GM12878 (cell line): ENCODE measurements around the gene WFIKKN1. TPM values are rescaled to one million over a fixed set of nuclear protein-coding genes. Genes with fewer than 3 reads are reported as not detected.

Experiments
- ATAC-seq: fragments of 200-7000 bp; cut with Tn5 transposase; 3 replicates; pipeline ENCODE4 v1.9.1; 2020; ENCODE audit warnings: mild to moderate bottlenecking, moderate library complexity
- BruUV-seq: library from RNA; stranded (reverse); fragments of 400-500 nt; replicated peaks from 2 replicates; lab custom pipeline; 2021; lab: Mats Ljungman, UMichigan
- CTCF ChIA-PET: fragments of 300-600 bp; sonication (Branson Sonifier 250); formaldehyde crosslinking; extraction: SDS; loops from one replicate; lab custom pipeline; 2021; ENCODE audit warnings: inconsistent platforms; lab: Yijun Ruan, JAX
- POLR2A ChIA-PET: fragments of 350-600 bp; formaldehyde crosslinking; extraction: SDS; loops from one replicate; lab custom pipeline; 2021; ENCODE audit warnings: inconsistent platforms; lab: Charles Lee
- RAD21 ChIA-PET: fragments of 300-600 bp; sonication (Branson Sonifier 250); formaldehyde crosslinking; loops from one replicate; lab custom pipeline; 2023; ENCODE audit warnings: antibody characterized with exemption; ENCODE audit not compliant: unreplicated experiment; lab: Charles Lee
- SMC1A ChIA-PET: fragments of 300-600 bp; sonication (Branson Sonifier 250); formaldehyde crosslinking; loops from one replicate; lab custom pipeline; 2023; ENCODE audit not compliant: unreplicated experiment, uncharacterized antibody; lab: Charles Lee
- DNase-seq: peaks from one replicate; pipeline ENCODE4 v3.0.0-alpha.2; 2011; ENCODE audit warnings: low read depth, low spot score
- FAIRE-seq: peaks from 3 replicates; lab custom pipeline; 2011; peaks lifted over from hg19 to GRCh38; lab: Jason Lieb, UNC
- H2AFZ ChIP-seq: 2 replicates; pipeline ENCODE4 v1.6.0; 2011; ENCODE audit warnings: low read depth, low read length, control low read depth; ENCODE audit not compliant: control insufficient read depth
- H3K27ac ChIP-seq: 2 replicates; pipeline ENCODE4 v1.5.1; 2011; ENCODE audit warnings: control low read depth; ENCODE audit not compliant: control insufficient read depth, insufficient read depth
- H3K27me3 ChIP-seq, 2 experiments: replicated peaks in 1 of 2; 2 replicates each; pipeline versions ENCODE4 v1.6.0 to v1.6.1; 2011; ENCODE audit warnings: low read length in 1 of 2; ENCODE audit not compliant: control insufficient read depth in 2 of 2, insufficient read depth in 2 of 2
- H3K36me3 ChIP-seq, 2 experiments: 2 replicates each; pipeline ENCODE4 v1.5.1; 2011; ENCODE audit warnings: low read length in 1 of 2; ENCODE audit not compliant: control insufficient read depth in 2 of 2, insufficient read depth in 2 of 2
- H3K4me1 ChIP-seq: 2 replicates; pipeline ENCODE4 v1.6.1; 2011; ENCODE audit warnings: mild to moderate bottlenecking, low read length, moderate library complexity, mixed read lengths; ENCODE audit not compliant: control insufficient read depth, insufficient read depth
- H3K4me2 ChIP-seq: 2 replicates; pipeline ENCODE4 v1.6.0; 2011; ENCODE audit warnings: control low read depth; ENCODE audit not compliant: control insufficient read depth, insufficient read depth
- H3K4me3 ChIP-seq: fragments of 200-600 bp; sonication (generic); 2 replicates; pipeline ENCODE4 v1.5.1; 2016
- H3K79me2 ChIP-seq: 2 replicates; pipeline ENCODE4 v1.6.0; 2011; ENCODE audit warnings: low read length; ENCODE audit not compliant: control insufficient read depth, insufficient read depth
- H3K9ac ChIP-seq: 2 replicates; pipeline ENCODE4 v1.8.0; 2011; ENCODE audit warnings: low read length, control low read depth, mixed read lengths; ENCODE audit not compliant: control insufficient read depth, insufficient read depth
- H3K9me3 ChIP-seq: replicated peaks from 3 replicates; pipeline ENCODE4 v1.5.1; 2011; ENCODE audit warnings: mild to moderate bottlenecking, low read length; ENCODE audit not compliant: control insufficient read depth, insufficient read depth
- H4K20me1 ChIP-seq: 2 replicates; pipeline ENCODE4 v1.6.0; 2011; ENCODE audit not compliant: control insufficient read depth, insufficient read depth
- CREB1 ChIP-seq: IDR thresholded peaks from 2 replicates; pipeline ENCODE4 v1.6.1; 2012; ENCODE audit warnings: low read depth, mild to moderate bottlenecking, inconsistent platforms
- CREM ChIP-seq: IDR thresholded peaks from 2 replicates; pipeline ENCODE4 v1.6.1; 2014; ENCODE audit warnings: antibody characterized with exemption, low read depth
- KAT2A ChIP-seq: conservative IDR thresholded peaks from 2 replicates; pipeline ENCODE4 v1.6.1; 2011; ENCODE audit warnings: low read depth, low read length; ENCODE audit not compliant: control insufficient read depth
- PAX5 ChIP-seq: IDR thresholded peaks from 2 replicates; pipeline ENCODE4 v1.6.1; 2011; ENCODE audit warnings: low read depth, low read length, borderline replicate concordance
- TCF3 ChIP-seq: IDR thresholded peaks from 2 replicates; pipeline ENCODE4 v1.6.1; 2012; ENCODE audit warnings: low read depth, mild to moderate bottlenecking, low read length, borderline replicate concordance; ENCODE audit not compliant: insufficient read depth
- USF2 ChIP-seq: IDR thresholded peaks from 2 replicates; pipeline ENCODE4 v1.6.1; 2011; ENCODE audit warnings: low read depth, low read length, improper control_type of control experiment, borderline replicate concordance
- WGBS: methylation state at CpG from one replicate; pipeline ENCODE4 v1.1.6; 2016; ENCODE audit warnings: low lambda C conversion rate; ENCODE audit not compliant: insufficient replicate concordance, insufficient coverage; ENCODE audit errors: missing lambda C conversion rate; 5-methylcytosine and 5-hydroxymethylcytosine counted together
- in situ Hi-C: fragments of 300-500 bp; cut with MboI; formaldehyde crosslinking; loops from 9 replicates; pipeline ENCODE4 v1.14.3; 2018; ENCODE audit warnings: mixed read lengths
- intact Hi-C: fragments of 100-400 bp; cut with micrococcal nuclease; formaldehyde crosslinking; loops from one replicate; pipeline ENCODE4 v1.14.2; 2022; ENCODE audit not compliant: unreplicated experiment
- polyA plus RNA-seq, 11 experiments: library from polyadenylated mRNA; depleted of rRNA in 4 of 11; unstranded in 6 of 11; stranded (reverse) in 5 of 11; fragments of >200 nt; fragmentation: Nextera tagmentation in 4 of 11; fragmentation: Illumina TruSeq in 1 of 11; extraction: Ambion mirVana in 4 of 11; extraction: Trizol in 1 of 11; gene quantifications; 1 replicate in 1 of 11; 2 replicates in 10 of 11; pipeline versions ENCODE4 v1.2.1 to v1.2.3, GENCODE V29; 2011 to 2016; ENCODE audit warnings: inconsistent platforms in 2 of 11, missing spikeins in 2 of 11, low read depth in 1 of 11
- total RNA-seq, 4 experiments: library from RNA; depleted of rRNA in 3 of 4; stranded (reverse); fragments of >200 nt in 3 of 4; fragmentation: Illumina TruSeq in 1 of 4; extraction: Trizol in 1 of 4; gene quantifications; 2 replicates each; pipeline versions ENCODE4 v1.2.1 to v1.2.3, GENCODE V29; 2013 to 2021

Gene WFIKKN1
- total and polyA plus RNA-seq, 10 of the 15 experiments (the other 5 are each of a cell fraction or from before 2014, with no cell fraction given), result 0.01 to 0.41 (median 0.05) TPM; not detected in 2

- Histone ChIP-seq H3K27me3 (no peaks in the 10 kb centered on the region), H3K79me2 (peaks cover 28% of the 10 kb centered on the region), H3K9me3 (no peaks in the 10 kb centered on the region), H3K9ac (peak overlapping the region; percentile 81), H4K20me1 (no peaks in the 10 kb centered on the region), H3K27ac (peak overlapping the region; percentile 85), H3K36me3 (no peaks in the 10 kb centered on the region), H3K4me1 (peaks cover 15% of the 10 kb centered on the region), H3K4me3 (peak overlapping the region; percentile 94), H3K4me2 (peak overlapping the region; percentile 90), H2AFZ (no peak overlapping the region; the same call in 1 of the 2 replicates)
- ATAC-seq, result peak; percentile 18
- intact Hi-C loops, result no loop called here
- ChIA-PET SMC1A (no interaction called here), CTCF (interaction anchor here (1.8 kb wide), 1 partner anchor 9 kb away, joined by 5 read pairs; no protein-coding TSS in a partner anchor), POLR2A (interaction anchor here (0.7 to 2.5 kb wide), 6 partner anchors 18 to 492 kb away, joined by 3 to 7 read pairs (median 4); partner anchors contain the start of genes METTL26 and NHLRC4), RAD21 (no interaction called here)
- BruUV-seq, result TSS peak; percentile 86
- TF ChIP-seq USF2, result no peak
- peak; percentile 73; the same call in 1 of the 2 replicates for TF ChIP-seq PAX5
- TF ChIP-seq CREB1, result 0 out of 2 replicates have a peak, but pooled peaks have one; percentile 47
- no peak for TF ChIP-seq KAT2A
- 0 out of 2 replicates have a peak, but pooled peaks have one; percentile 4 for TF ChIP-seq TCF3
- 0 out of 2 replicates have a peak, but pooled peaks have one; percentile 33 for TF ChIP-seq CREM
- DNase-seq, result no peak
- FAIRE-seq, result peak; percentile 41
- WGBS, result under 1% methylated on average over 21 of the region's 21 CpGs
- in situ Hi-C loops, result no loop called here
Measured at GRCh38 chr16:588639-588888, 42.2 kb upstream of the WFIKKN1 start.
